Activated CD8-positive, alpha-beta memory T cell treated with anti-CD3 and anti-CD28 coated beads for 1 hour (primary cell): Measurements from ENCODE around the gene RFX1.
"Not testable (repeated sequence)": the region's sequence is repeated elsewhere in the genome, so short reads cannot be mapped to it uniquely, and the experiment has no call there.

Source experiments
- DNase-seq, 2 donors: peaks; one replicate each; pipeline ENCODE4 v3.0.0-alpha.2; 2020; ENCODE audit warnings: low read depth in 1 of 2; ENCODE audit errors: extremely low read depth in 1 of 2

RFX1 gene

DNA sequence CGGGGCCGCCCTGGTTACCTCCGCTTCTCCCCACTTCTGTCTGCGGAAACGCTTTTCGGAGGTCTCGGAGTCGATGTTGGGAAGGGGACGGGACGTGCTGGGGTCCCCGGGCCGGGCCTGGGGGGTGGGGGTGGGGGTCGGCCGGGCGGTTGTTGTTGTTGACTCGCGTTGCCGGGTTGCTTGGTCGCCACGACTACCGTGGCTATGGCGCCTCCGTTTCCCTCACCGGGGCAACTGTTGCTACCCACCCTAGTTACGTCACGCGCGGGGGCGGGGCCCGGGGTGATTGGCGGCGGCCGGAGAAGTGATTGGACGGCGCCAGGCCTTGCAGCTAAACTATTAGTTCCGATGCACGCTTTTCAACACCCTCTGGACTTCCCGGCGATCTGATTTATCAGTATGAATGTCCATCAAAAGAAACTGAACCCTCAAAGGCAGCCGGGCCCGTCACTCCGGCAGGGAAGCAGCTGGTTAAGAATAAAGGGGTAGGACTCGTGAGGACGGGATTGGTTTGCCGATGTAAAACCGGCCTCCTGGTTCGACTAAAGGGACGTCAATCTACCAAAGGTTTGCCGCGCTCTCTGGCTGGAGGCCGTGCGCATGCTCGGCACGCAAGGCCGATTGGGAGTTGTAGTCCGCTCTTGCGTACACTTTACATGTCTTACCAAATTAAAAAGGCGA lies at the start of gene RFX1:
Gene RFX1 (minus strand): TSS at position 236 of the 681 bp plus-strand sequence. CDS start 12,477 bp downstream, outside the sequence.
- peak; percentile 99 to 100 for DNase-seq

DNA sequence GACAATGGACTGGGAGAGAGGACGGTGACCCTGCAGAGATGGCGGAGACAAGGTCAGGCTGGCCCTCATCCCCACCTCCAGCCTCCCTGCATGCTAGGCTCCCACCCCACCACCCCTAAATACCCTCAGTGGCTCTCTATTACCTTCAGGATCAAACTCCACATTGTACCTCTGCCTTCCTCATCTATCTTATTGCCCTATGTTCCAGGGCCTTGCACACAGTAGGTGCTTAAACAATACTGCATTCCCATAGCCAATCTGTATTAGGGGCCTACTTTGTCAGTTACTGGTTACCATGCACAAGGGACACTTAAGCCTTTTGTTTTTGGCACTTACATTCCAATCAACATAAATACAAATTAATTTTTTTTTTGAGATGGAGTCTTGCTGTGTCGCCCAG lies 49.3 kb upstream of the RFX1 start:
- DNase-seq: no peak

DNA sequence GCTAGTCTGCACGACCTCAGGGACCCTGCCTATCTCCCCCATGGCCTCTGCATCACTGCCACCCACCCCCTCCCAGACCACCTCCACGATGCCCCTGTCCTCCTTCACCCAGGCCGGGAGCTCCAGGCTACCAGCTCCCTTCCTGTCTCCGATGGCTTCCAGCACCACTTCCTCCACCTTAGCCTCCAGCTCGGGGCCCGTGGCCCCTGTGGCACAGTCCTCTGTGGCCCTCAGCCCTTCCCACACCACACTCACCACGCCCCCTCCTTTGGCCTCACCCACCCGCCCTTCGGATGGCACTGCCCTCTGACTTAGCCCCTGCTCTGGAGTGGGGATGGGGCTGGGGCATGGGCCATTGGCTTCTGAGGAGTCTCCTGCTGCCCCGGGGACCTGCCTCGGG lies 48.6 kb upstream of the RFX1 start:
- no peak for DNase-seq

DNA sequence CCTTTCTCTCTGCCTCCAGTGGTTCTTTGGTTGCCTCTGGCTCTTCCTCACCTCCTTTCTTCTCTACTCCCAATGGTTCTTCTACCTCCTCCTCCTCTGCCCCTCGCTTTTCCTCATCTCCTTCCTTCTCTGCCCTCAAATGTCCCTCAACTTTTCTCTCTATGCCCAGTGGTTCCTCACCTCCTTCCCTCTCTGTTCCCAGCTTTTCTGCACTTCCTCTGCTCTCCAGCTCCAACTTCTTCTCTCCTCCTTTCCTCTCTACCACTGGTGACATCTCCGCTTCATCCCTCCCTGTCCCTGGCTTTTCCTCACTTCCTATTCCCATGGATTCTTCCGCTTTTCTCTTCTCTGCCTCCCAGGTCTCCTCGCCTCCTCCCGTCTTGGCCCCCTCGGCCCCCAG lies 48.0 kb upstream of the RFX1 start:
- no peak for DNase-seq

DNA sequence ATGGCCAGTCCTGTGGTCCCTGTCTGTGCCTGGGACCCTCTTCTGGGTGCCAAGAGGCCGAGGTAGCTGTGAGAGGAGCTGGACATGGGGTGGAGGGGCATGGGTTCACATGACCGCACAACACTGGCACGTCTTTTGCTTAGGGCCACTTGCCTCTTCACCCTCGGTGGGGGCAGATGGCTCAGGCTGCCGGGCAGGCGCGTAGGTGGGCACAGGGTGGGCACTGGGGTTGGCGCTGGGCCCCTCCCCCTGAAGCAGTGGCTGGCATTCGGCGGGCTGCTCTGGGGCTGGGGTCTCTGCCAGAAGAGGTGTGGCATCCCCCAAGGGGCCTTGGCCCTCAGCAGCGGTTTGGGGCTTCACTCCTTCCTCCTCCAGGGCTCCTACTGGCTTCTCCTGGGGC lies 47.4 kb upstream of the RFX1 start:
- no peak for DNase-seq

DNA sequence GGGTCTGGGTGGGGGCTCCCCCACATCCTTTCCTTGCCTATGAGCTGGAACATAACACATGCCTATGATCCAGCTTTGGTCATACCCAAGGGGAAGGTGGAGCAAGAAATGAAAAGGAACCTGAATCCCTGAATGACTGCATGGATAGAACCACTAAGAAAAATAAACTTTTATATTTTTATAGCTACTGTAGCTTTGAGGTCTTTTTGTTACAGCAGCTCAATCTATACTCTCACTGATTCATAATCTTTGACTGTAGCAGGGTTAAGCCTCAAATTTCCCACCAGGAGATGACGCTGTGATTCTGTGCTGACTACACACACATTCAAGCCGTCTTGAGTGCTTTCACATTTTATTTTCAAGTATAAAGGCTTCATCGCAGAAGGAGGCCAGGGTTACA lies 46.9 kb upstream of the RFX1 start:
- DNase-seq: no peak

- no peak for DNase-seq
Observed at GRCh38 chr19:14052470-14052869, 46.4 kb upstream of the RFX1 start.

DNA sequence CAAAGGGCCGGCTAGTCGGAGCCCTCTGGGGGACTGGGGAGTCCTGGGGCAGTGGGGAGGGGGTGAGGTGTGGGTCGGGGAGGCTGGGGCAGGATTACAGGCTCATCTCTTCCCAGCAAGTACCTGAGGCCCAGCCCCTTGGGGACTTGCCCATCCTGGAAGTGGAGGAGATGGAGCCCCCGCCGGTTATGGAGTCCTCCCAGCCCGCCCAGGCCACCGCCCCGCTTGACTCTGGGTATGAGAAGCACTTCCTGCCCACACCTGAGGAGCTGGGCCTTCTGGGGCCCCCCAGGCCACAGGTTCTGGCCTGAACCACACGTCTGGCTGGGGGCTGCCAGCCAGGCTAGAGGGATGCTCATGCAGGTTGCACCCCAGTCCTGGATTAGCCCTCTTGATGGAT lies 45.9 kb upstream of the RFX1 start:
- DNase-seq: no peak

DNA sequence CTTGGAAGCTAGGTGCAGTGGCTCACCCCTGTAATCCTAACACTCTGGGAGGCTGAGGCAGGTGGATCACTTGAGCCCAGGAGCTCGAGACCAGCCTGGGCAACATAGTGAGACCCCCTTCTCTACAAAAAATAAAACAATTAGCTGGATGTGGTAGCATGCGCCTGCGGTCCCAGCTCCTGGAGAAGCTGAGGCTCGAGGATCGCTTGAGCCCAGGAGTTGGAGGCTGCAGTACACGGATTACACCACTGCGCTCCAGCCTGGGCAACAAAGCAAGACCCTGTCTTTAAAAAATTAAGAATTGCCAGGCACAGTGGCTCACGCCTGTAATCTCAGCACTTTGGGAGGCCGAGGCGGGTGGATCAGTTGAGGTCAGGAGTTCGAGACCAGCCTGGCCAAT lies 44.8 kb upstream of the RFX1 start:
- DNase-seq: not testable (repeated sequence)

- no peak for DNase-seq
Observed at GRCh38 chr19:14050512-14050911, 44.4 kb upstream of the RFX1 start.

- DNase-seq: peak in 1 of 2 donors; percentile 65
Observed at GRCh38 chr19:14048443-14049153, 42.5 kb upstream of the RFX1 start.

GRCh38 chr19:14047866-14048265 lies 41.7 kb upstream of the RFX1 start:
- not testable (repeated sequence) for DNase-seq

- DNase-seq: not testable (repeated sequence)
Observed at GRCh38 chr19:14042659-14043608, 36.8 kb upstream of the RFX1 start.

- no peak for DNase-seq
Observed at GRCh38 chr19:14039181-14039580, 33.1 kb upstream of the RFX1 start.

DNA sequence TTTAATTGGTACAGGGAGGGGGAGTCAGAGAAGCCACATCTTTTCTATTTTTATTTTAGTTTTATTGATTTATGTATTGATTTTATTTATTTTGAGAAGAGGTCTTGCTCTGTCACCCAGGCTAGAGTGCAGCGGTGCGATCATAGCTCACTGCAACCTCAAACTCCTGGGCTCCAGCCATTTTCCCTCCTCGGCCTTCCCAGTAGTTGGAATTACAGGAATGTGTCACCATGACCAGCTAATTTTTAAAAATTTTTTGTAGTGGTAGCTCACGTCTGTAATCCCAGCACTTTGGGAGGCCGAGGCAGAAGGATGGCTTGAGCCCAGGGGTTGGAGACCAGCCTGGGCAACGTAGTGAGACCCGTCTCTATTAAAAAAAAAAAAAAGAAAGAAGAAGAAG lies 29.6 kb upstream of the RFX1 start:
- DNase-seq: no peak

DNA sequence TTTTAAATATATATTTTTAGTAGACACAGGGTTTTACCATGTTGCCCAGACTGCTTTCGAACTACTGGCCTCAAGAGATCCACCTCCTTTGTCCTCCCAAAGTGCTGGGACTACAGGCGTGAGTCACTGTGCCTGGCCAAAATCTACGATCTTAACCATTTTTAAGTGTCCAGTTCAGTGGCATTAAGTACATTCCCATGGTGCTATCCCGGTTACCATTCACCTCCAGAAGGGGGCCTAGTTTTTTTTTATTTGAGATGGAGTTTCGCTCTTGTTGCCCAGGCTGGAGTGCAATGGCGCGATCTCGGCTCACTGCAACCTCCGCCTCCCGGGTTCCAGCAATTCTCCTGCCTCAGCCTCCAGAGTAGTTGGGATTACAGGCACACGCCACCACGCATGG lies 29.0 kb upstream of the RFX1 start:
- not testable (repeated sequence) for DNase-seq

GRCh38 chr19:14033946-14034345 lies 27.8 kb upstream of the RFX1 start:
- no peak for DNase-seq

GRCh38 chr19:14031719-14032480 lies 25.8 kb upstream of the RFX1 start, which contains the start of gene IL27RA:
Gene IL27RA, plus strand, starts transcription at chr19:14031762. Its CDS starts 111 bp downstream, at chr19:14031873.
- DNase-seq: peak; percentile 51 to 68

DNA sequence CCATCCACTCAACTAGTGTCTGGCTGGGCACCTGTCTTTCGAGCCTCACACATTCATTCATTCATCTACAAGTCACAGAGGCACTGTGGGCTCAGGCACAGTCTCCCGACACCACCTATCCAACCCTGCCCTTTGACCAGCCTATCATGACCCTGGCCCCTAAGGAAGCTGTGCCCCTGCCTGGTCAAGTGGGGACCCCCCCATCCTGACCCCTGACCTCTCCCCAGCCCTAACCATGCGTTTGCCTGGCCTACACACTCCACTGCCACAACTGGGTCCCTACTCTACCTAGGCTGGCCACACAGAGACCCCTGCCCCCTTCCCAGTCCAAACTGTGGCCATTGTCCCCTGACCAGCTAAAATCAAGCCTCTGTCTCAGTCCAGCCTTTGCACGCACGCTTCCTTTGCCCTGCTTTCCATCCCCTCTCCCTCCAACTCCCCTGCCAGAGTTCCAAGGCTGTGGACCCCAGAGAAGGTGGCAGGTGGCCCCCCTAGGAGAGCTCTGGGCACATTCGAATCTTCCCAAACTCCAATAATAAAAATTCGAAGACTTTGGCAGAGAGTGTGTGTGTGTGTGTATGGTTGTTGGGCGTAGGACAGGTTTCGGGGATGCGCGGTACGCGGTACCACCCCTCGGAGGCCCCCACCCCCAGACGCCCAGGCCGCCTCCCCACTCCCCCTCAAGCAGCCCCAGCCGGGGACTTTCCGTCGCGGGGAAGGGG lies 25.0 kb upstream of the RFX1 start:
- peak in 1 of 2 donors; percentile 46 for DNase-seq

GRCh38 chr19:14028901-14029300 lies 22.8 kb upstream of the RFX1 start:
- no peak for DNase-seq
